Ascending aorta (tissue), 2 donors: ENCODE data around the gene MTCL3.

Experiments used
- DNase-seq, 2 donors: peaks; one replicate each; pipeline ENCODE4 v3.0.0-alpha.2; 2019; ENCODE audit warnings: low spot score in 2 of 2
- H3K27ac ChIP-seq, 2 donors: fragments of 200-600 bp; sonication (generic); one replicate each; pipeline ENCODE4 v1.5.1; 2016 to 2017; ENCODE audit warnings: mild to moderate bottlenecking in 1 of 2
- H3K27me3 ChIP-seq: fragments of 200-600 bp; sonication (generic); one replicate; pipeline ENCODE4 v1.5.1; 2017
- H3K36me3 ChIP-seq, 2 donors: fragments of 200-600 bp; sonication (generic); one replicate each; pipeline ENCODE4 v1.5.1; 2016
- H3K4me1 ChIP-seq, 2 donors: fragments of 200-600 bp; sonication (generic); one replicate each; pipeline ENCODE4 v1.5.1; 2016 to 2017; ENCODE audit warnings: mild to moderate bottlenecking in 1 of 2
- H3K4me3 ChIP-seq, 2 donors: fragments of 200-600 bp; sonication (generic); one replicate each; pipeline ENCODE4 v1.5.1; 2016 to 2017; ENCODE audit warnings: mild to moderate bottlenecking in 1 of 2
- H3K9me3 ChIP-seq, 2 donors: fragments of 200-600 bp; sonication (generic); one replicate each; pipeline ENCODE4 v1.5.1; 2016
- intact Hi-C: fragments of 100-400 bp; cut with DNase I; formaldehyde crosslinking; loops from one replicate; pipeline ENCODE4 v1.15.1; 2023
- TF ChIP-seq, protein P1 (sequence below), 3 experiments: fragments of 200-600 bp in 2 of 3; fragments of 450-650 bp in 1 of 3; sonication (generic) in 2 of 3; IDR thresholded peaks; one replicate each; pipeline ENCODE4 v1.5.1; 2016 to 2019; ENCODE audit warnings: antibody characterized with exemption in 3 of 3, mild to moderate bottlenecking in 1 of 3, moderate library complexity in 1 of 3

Gene MTCL3

DNA sequence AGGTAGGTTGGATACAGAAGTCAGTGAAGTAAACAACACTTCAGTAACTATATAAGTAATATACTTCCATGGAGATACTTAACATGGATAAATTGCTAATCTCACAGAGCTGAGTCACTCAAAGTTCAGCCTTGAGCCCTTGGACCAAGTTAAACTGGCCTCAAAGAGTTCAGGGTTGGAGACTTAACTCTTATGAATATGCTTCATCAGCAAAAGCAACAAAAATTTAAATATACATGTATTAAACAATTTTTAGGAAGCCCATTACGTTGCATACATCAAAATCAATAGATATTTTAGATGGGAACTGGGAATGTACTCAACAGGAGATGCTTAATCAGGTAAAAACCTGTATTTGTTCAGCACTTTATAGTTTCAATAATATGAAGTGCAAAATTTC, 12.2 kb downstream of the MTCL3 start:
- Histone ChIP-seq H3K9me3 (no peaks in the 10 kb centered on the region), H3K4me3 (no peak overlapping the region), H3K36me3 (no peaks in the 10 kb centered on the region), H3K27ac (no peak overlapping the region), H3K4me1 (no peaks in the 10 kb centered on the region), H3K27me3 (no peaks in the 10 kb centered on the region)
- no peak for DNase-seq
- TF ChIP-seq, protein P1, sequence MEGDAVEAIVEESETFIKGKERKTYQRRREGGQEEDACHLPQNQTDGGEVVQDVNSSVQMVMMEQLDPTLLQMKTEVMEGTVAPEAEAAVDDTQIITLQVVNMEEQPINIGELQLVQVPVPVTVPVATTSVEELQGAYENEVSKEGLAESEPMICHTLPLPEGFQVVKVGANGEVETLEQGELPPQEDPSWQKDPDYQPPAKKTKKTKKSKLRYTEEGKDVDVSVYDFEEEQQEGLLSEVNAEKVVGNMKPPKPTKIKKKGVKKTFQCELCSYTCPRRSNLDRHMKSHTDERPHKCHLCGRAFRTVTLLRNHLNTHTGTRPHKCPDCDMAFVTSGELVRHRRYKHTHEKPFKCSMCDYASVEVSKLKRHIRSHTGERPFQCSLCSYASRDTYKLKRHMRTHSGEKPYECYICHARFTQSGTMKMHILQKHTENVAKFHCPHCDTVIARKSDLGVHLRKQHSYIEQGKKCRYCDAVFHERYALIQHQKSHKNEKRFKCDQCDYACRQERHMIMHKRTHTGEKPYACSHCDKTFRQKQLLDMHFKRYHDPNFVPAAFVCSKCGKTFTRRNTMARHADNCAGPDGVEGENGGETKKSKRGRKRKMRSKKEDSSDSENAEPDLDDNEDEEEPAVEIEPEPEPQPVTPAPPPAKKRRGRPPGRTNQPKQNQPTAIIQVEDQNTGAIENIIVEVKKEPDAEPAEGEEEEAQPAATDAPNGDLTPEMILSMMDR (IDR thresholded peaks at IDR 0.05): no peak
- intact Hi-C loops: no loop called here

DNA sequence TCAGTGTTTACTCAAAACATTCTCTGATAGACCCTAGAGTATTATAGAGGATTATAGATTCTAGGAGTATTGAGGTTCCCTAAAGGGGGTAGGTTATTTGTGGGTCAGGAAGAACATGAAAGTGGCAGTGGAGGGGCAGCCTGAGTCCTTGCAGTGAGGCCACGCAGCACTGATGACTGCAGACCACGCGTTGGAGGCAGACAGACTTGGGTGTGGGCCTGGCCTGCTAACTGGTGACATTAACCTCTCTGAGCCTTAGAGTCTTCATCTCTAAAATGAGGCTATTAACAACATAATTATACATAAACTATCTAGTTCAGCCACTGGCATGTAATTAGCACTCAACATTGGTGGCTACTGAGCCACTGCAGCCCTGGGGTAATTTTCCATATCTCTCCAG, 16.1 kb downstream of the MTCL3 start:
- no peaks in the 10 kb centered on the region for H3K36me3 ChIP-seq
- TF ChIP-seq, protein P1 (IDR thresholded peaks at IDR 0.05): no peak
- intact Hi-C loops: no loop called here
- H3K4me3 ChIP-seq: no peak overlapping the region
- no peaks in the 10 kb centered on the region for H3K27me3 ChIP-seq
- H3K27ac ChIP-seq: no peak overlapping the region
- H3K9me3 ChIP-seq: no peaks in the 10 kb centered on the region
- H3K4me1 ChIP-seq: no peaks in the 10 kb centered on the region
- DNase-seq: no peak

DNA sequence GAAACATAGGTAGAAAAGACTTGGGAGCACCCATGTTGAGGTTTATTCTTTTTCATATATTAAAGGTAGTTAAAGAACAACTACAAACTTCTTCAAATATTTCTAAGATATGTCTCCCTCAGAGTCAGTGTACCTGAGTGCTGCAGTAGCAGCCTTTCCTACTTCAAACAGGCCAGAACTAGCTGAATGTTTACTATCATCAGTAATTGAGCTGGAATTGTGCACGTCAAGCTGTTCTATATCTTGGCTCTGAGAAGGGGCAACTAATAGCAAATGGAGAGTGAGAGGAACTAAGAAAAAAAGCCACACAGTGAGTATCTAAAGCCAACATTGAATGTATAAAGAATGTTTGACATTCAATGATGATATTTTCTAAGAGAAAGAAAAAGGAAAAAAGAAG, 21.7 kb downstream of the MTCL3 start:
- DNase-seq: no peak
- Histone ChIP-seq H3K9me3 (no peaks in the 10 kb centered on the region), H3K4me3 (no peak overlapping the region), H3K27ac (no peak overlapping the region), H3K27me3 (no peaks in the 10 kb centered on the region), H3K36me3 (no peaks in the 10 kb centered on the region), H3K4me1 (no peaks in the 10 kb centered on the region)
- TF ChIP-seq, protein P1 (IDR thresholded peaks at IDR 0.05): no peak
- intact Hi-C loops: no loop called here

DNA sequence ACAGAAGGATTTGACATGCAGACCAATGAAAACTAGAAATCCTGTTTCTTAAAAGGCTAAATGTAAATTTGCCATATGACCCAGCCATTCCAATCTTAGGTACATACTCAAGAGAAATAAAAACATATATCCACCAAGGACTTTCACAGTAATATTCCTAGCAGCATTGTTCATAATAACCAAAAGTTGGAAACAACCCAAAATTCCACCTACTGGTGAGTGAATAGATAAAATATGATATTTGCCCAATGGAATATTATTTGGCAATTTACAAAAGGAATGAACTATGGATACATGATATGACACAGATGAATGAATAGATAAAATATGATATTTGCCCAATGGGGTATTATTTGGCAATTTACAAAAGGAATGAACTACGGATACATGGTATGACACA, 22.7 kb downstream of the MTCL3 start:
- Histone ChIP-seq H3K36me3 (no peaks in the 10 kb centered on the region), H3K27ac (no peak overlapping the region), H3K4me3 (no peak overlapping the region), H3K27me3 (no peaks in the 10 kb centered on the region), H3K4me1 (no peaks in the 10 kb centered on the region), H3K9me3 (no peaks in the 10 kb centered on the region)
- DNase-seq: no peak
- TF ChIP-seq, protein P1 (IDR thresholded peaks at IDR 0.05): no peak
- intact Hi-C loops: no loop called here

DNA sequence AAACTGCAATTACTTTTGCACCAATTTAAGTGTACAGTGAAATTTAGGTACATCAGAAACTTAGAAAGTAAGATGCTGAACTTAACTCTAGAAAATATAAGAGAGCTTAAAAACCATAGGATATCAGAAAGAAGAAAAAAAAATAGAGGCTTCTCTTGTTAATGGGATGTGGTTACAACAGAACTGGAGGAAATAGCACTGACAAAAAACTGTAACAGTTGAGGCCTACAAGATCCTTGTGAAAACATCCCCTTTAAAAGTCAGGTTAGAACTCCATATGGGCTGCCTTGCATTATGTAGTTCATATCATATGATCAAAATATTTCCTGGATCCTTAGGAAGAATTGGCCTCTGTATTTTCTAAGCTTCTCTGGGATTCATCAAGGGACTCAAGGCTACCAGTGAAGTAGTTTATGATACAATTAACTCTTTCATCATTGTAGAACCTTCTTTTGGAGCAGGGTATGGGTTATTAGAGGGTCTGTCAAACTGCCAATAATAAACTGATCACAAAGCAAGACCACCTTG, 24.8 kb downstream of the MTCL3 start:
- H3K9me3 ChIP-seq: no peaks in the 10 kb centered on the region
- intact Hi-C loops: no loop called here
- H3K4me3 ChIP-seq: no peak overlapping the region
- no peak for DNase-seq
- TF ChIP-seq, protein P1 (IDR thresholded peaks at IDR 0.05): no peak
- no peaks in the 10 kb centered on the region for H3K4me1 ChIP-seq
- H3K27ac ChIP-seq: no peak overlapping the region
- H3K27me3 ChIP-seq: no peaks in the 10 kb centered on the region
- no peaks in the 10 kb centered on the region for H3K36me3 ChIP-seq

DNA sequence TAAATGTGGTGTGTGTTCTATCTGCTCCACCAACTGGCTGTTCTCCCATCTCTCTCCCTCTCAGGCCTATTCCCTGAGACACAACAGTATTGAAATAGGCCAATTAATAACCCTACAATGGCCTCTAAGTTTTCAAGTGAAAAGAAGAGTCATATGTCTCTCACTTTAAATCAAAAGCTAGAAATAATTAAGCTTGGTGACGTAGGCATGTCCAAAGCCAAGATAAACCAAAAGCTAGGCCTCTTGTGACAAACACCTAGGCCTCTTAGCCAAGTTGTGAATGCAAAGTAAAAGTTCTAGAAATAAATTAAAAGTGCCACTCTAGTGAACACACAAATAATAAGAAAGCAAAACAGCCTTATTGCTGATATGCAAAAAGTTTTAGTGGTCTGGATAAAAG, 29.9 kb downstream of the MTCL3 start:
- H3K36me3 ChIP-seq: no peaks in the 10 kb centered on the region
- no peaks in the 10 kb centered on the region for H3K27me3 ChIP-seq
- H3K27ac ChIP-seq: no peak overlapping the region
- TF ChIP-seq, protein P1 (IDR thresholded peaks at IDR 0.05): no peak
- no peaks in the 10 kb centered on the region for H3K4me1 ChIP-seq
- no peak for DNase-seq
- intact Hi-C loops: no loop called here
- H3K4me3 ChIP-seq: no peak overlapping the region
- H3K9me3 ChIP-seq: no peaks in the 10 kb centered on the region
